Motor neuron (in vitro differentiated cells): ENCODE data around the gene GEMIN4. TPM values are rescaled to one million over a fixed set of nuclear protein-coding genes. Genes with fewer than 3 reads are reported as not detected.
"Not testable (repeated sequence)": the region's sequence is repeated elsewhere in the genome, so short reads cannot be mapped to it uniquely, and the experiment has no call there.

Experiments
- ATAC-seq, 8 experiments: fragments of 200-7000 bp; cut with Tn5 transposase; replicated peaks in 6 of 8; 2 replicates each; pipeline ENCODE4 v1.8.0; 2021; ENCODE audit warnings: mild to moderate bottlenecking in 8 of 8, moderate library complexity in 8 of 8
- H3K27ac ChIP-seq, 2 donors: fragments of 250-450 bp; sonication (Bioruptor Pico); 2 replicates each; pipeline ENCODE4 v1.9.0; 2021; ENCODE audit warnings: antibody characterized with exemption in 2 of 2, mild to moderate bottlenecking in 2 of 2, moderate library complexity in 1 of 2
- H3K4me1 ChIP-seq, 2 donors: fragments of 250-450 bp; sonication (Bioruptor Pico); replicated peaks in 1 of 2; 2 replicates each; pipeline ENCODE4 v1.6.1; 2021; ENCODE audit warnings: antibody characterized with exemption in 2 of 2, mild to moderate bottlenecking in 2 of 2, moderate library complexity in 1 of 2
- H3K4me3 ChIP-seq, 5 donors: fragments of 250-450 bp; sonication (Bioruptor Pico); 2 replicates each; pipeline ENCODE4 v1.9.0; 2021; ENCODE audit warnings: antibody characterized with exemption in 5 of 5, mild to moderate bottlenecking in 5 of 5, moderate library complexity in 4 of 5
- WGBS, 10 experiments: fragments of 450-650 bp; shearing (Covaris generic); methylation state at CpG; one replicate each; pipeline ENCODE4 v1.0.0; 2022; 5-methylcytosine and 5-hydroxymethylcytosine counted together
- in situ Hi-C, 9 experiments: fragments of 400-800 bp; cut with MboI; loops; one replicate each; pipeline ENCODE4 v1.15.0; 2021; ENCODE audit warnings: low sequenced_read_pairs in 9 of 9, low pct_unique_long_range_greater_than_20kb in 2 of 9; ENCODE audit not compliant: unreplicated experiment in 9 of 9
- total RNA-seq, 8 experiments: library from RNA; unstranded; fragments of 300-600 nt; gene quantifications; 2 replicates each; pipeline versions ENCODE4 v1.2.3 to v1.2.4, GENCODE V29; 2022

The GEMIN4 gene
- total RNA-seq, 8 experiments from 2014 or later: 8.6 to 27.9 (median 12.6) TPM

DNA sequence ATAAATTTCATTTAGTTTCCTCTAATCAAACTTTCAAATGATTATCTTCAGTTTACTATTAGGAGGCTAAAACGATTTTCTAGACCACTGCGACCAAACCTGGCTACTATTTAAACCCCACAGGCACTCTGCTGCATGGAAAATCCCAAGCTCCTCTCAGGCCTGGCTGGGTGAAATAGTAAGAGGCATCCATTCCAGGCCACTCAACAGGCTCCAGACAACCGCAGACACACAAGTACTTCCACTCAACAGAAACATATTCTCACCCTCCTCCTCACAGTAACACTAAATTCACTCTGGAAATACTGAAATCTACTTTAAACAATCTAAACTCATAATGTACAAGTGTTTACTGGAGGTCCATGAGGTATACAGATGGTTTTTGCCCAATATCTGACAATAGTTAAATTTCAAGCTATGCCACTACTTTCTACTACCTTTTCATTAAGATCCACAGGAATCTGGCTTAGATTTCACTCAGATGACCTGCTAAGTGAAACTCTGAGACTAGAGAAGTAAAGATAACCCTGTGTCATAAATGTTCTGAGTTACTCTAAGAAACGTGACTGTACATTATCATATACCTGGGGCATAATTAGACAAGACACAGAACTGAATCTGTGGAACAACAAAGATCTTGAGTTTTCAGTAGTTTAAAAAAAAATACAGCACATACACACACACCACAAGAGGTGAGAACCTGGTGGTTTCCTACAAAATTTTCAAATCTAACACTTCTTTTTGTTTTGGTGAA, 47.8 kb downstream of the GEMIN4 start:
- WGBS, 10 experiments: 61 to 100% (median 81%) methylated on average over 1 to 4 of the region's 4 CpGs
- H3K4me3 ChIP-seq: no peak overlapping the region
- in situ Hi-C loops: no loop called here
- ATAC-seq: no peak
- H3K4me1 ChIP-seq: no peaks in the 10 kb centered on the region
- H3K27ac ChIP-seq: no peak overlapping the region

DNA sequence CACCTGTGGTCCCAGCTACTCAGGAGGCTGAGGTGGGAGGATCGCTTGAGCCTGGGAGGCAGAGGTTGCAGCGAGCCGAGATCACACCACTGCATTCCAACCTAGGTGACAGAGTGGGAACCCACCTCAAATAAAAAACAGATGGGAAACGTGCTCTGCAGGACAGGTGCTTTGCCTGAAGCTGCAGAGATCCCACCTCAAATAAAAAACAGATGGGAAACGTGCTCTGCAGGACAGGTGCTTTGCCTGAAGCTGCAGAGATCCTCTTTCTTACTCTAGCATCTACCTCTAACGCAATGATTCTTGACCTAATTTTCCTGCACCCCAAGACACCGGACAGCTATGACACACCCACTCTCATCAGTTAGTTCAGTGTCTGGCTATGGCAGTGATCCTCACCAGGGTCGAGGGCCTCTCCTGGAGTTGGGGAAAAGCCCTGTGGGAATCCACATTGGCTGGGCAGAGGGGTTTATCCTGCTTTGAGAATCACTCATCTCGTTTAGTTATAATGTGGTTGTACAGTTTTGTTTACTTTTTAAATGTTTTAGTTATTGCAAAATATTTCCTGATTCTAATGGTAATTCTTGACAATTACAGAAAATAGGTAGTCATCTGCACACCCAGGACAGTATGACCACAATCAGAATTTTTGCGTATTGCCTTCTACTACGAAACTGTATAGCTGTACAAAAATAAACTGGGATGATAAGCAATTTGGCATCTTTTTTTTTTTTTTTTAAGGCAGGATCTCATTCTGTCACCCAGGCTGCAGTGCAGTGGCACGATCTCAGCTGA, 48.8 kb downstream of the GEMIN4 start:
- Histone ChIP-seq H3K4me1 (no peaks in the 10 kb centered on the region), H3K27ac (no peak overlapping the region), H3K4me3 (no peak overlapping the region)
- ATAC-seq: no peak
- 67 to 93% (median 82%) methylated on average over 2 to 11 of the region's 12 CpGs for WGBS, 10 experiments
- in situ Hi-C loops: no loop called here

DNA sequence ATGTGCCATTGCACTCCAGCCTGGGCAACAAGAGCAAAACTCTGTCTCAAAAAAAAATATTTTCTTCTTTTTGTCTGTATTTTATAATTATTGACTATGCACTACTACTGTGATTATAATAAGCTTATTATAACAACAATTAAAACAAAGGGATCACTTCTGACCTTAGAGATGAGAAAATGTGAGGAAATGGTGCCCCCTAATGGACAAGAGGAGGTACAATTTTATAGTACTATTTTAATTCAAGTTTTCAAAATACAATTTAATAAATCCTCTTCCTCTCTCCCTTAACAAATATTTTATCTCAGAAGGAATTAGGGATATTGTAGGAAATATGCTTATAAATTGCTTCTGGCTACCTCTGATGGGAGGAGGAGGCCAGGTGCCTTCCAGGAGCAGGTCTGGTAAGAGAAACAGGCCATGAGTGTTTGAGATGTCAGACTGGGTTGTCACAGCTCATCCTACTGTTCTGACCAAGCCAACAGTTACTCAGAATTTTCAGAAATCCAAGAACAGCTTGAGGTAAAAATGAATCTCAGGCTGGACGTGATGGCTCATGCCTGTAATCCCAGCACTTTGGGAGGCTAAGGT, 51.5 kb downstream of the GEMIN4 start:
- Histone ChIP-seq H3K4me1 (no peaks in the 10 kb centered on the region), H3K27ac (no peak overlapping the region), H3K4me3 (no peak overlapping the region)
- in situ Hi-C loops: no loop called here
- WGBS, 10 experiments: 0 to 67% (median 25%) methylated on average over 1 of the region's 1 CpG; no CpG with 5 or more reads in 5 of the 10 experiments
- ATAC-seq: peak in 4 of 8 experiments; percentile 29 to 56 (median 38)

DNA sequence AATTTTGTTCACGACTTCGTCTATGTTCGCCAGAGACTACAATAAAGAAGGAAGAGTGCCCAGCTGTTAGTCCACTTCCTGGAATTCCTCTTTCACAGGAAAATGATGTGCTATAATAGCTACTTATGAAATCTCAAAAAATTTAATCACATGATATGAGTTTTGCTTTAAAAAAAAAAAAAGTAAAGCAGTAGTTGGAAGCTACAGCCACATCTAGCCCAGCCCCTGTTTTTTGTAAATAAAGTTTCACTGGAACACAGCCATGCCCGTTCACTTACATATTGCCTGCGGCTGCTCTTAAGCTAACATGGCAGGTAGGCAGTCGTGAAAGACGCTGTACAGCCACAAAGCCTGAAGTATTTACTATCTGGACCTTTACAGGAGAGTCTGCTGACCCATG, 52.7 kb downstream of the GEMIN4 start:
- H3K4me3 ChIP-seq: no peak overlapping the region
- in situ Hi-C loops: no loop called here
- no peak overlapping the region for H3K27ac ChIP-seq
- no peaks in the 10 kb centered on the region for H3K4me1 ChIP-seq
- ATAC-seq: no peak
- 91 to 100% (median 96%) methylated on average over 2 to 7 of the region's 7 CpGs for WGBS, 10 experiments

DNA sequence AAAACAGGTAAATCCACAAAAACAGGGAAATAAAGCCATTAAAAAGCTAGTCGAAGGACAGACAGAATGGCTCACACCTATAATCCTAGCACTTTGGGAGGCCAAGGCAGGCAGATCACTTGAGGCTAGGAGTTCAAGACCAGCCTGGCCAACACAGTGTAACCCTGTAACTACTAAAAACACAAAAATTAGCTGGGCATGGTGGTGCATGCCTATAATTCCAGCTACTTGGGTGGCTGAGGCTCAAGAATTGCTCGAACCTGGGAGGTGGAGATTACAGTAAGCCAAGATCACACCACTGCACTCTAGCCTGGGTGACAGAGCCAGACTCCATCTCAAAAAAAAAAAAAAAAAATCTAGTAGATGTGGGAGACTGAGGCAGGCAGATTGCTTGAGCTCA, 54.0 kb downstream of the GEMIN4 start:
- H3K4me3 ChIP-seq, H3K27ac ChIP-seq, ATAC-seq, in situ Hi-C loops, H3K4me1 ChIP-seq: not testable (repeated sequence)
- WGBS, 10 experiments: 90 to 100% (median 100%) methylated on average over 1 to 2 of the region's 2 CpGs; no CpG with 5 or more reads in 6 of the 10 experiments

DNA sequence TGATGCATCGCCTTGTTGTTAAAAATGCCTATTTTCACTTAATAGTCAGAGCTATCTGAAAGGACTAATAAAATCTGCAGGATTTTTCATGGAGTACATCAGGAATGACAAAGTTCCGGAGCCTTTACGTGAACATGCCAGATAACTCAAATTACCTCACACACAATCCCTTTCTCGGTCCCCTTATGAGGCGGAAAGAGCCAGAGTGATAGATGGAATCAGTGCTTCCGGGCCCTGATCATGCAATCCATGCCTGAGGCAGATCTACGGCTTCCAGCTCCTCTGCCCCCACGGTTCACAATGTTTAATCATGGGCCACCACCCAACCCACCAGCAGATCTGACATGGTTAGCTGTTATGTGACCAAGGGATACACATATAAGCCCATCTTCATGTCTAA, 54.4 kb downstream of the GEMIN4 start:
- peaks cover 0 to 2% of the 10 kb centered on the region in 2 donors for H3K4me1 ChIP-seq
- WGBS, 10 experiments: 90 to 100% (median 98%) methylated on average over 1 to 6 of the region's 8 CpGs; no CpG with 5 or more reads in 2 of the 10 experiments
- in situ Hi-C loops: no loop called here
- no peak overlapping the region for H3K4me3 ChIP-seq
- ATAC-seq: no peak
- H3K27ac ChIP-seq: no peak overlapping the region

DNA sequence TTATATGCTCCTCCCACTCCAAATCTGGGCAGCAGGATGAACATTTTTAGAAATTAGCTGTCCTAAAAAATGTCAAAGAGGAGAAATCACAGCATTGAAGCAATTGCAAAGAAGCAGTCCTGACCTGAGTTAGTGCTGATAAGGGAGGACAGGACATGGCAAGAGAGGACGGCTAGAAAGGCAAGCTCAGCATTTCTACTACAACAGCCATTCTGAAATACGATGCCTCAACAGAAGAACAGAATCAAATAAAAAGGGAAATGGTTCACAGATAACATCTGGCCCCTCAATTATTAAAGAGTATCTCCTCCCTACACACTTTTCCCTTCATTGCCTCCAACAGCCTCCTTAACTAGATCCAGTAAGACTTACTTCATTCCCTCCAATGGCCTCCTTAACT, 55.7 kb downstream of the GEMIN4 start:
- peaks cover 0 to 2% of the 10 kb centered on the region in 2 donors for H3K4me1 ChIP-seq
- ATAC-seq: no peak
- H3K27ac ChIP-seq: no peak overlapping the region
- no peak overlapping the region for H3K4me3 ChIP-seq
- WGBS, 10 experiments: 54 to 100% (median 88%) methylated on average over 1 to 2 of the region's 2 CpGs; no CpG with 5 or more reads in 1 of the 10 experiments
- in situ Hi-C loops: no loop called here

Other genes with a start within 250 kb of the GEMIN4 start
- gene VPS53, start 37.4 kb downstream of the GEMIN4 start, total RNA-seq: 10 to 100 TPM; 15.3 to 49.2 (median 21.9) TPM
- gene TLCD3A, start 19.7 kb downstream of the GEMIN4 start, total RNA-seq: 10 to 100 TPM in 5 of 8 experiments, 1 to 10 TPM in 3; 7.6 to 22.7 (median 11.5) TPM
- gene GLOD4, start 30.0 kb upstream of the GEMIN4 start, total RNA-seq: 10 to 100 TPM; 50.8 to 90.4 (median 60.2) TPM
- 10 to 100 TPM; 13.4 to 30.6 (median 20.9) TPM for gene MRM3, start 30.1 kb upstream of the GEMIN4 start, total RNA-seq
- gene NXN, start 227.5 kb upstream of the GEMIN4 start, total RNA-seq: 10 to 100 TPM in 5 of 8 experiments, 1 to 10 TPM in 3; 1.0 to 66.4 (median 22.6) TPM
- gene TIMM22, start 244.9 kb upstream of the GEMIN4 start, total RNA-seq: 10 to 100 TPM in 6 of 8 experiments, 1 to 10 TPM in 2; 8.2 to 19.8 (median 14.2) TPM